Hepatocyte (in vitro differentiated cells): ENCODE measurements around the gene ADAMTS3.

Source experiments
- CTCF ChIP-seq: fragments of 200-600 bp; sonication (generic); IDR thresholded peaks from 2 replicates; pipeline ENCODE4 v1.5.1; 2016; ENCODE audit warnings: antibody characterized with exemption, mild to moderate bottlenecking; ENCODE audit not compliant: poor library complexity
- EZH2 ChIP-seq: fragments of 200-600 bp; sonication (generic); IDR thresholded peaks from 2 replicates; pipeline ENCODE4 v1.6.1; 2016; ENCODE audit warnings: antibody characterized with exemption, mild to moderate bottlenecking, borderline replicate concordance

- TF ChIP-seq CTCF (no peak), EZH2 (no peak)
These were observed 267.3 kb downstream of the ADAMTS3 start for GRCh38 chr4:72301759-72302158.
